Activated T-helper 17 cell treated with anti-CD3 and anti-CD28 coated beads, Interleukin-2, amount 50 U/mL, for 72 hours (primary cell): ENCODE measurements around the gene NRXN3. TPM values are rescaled to one million over a fixed set of nuclear protein-coding genes. Genes with fewer than 3 reads are reported as not detected.
"Not testable (repeated sequence)": the region's sequence is repeated elsewhere in the genome, so short reads cannot be mapped to it uniquely, and the experiment has no call there.

ENCODE experiments used
- ATAC-seq: fragments of 150-1000 bp; cut with Tn5 transposase; replicated peaks from 2 replicates; pipeline ENCODE4 v1.10.0; 2021; ENCODE audit warnings: mild to moderate bottlenecking, moderate library complexity
- H3K27ac Mint-ChIP-seq: one replicate; pipeline ENCODE4 v1.8.0; 2022; ENCODE audit warnings: mixed read lengths
- H3K27me3 Mint-ChIP-seq: one replicate; pipeline ENCODE4 v1.8.0; 2022; ENCODE audit warnings: mixed read lengths
- H3K36me3 Mint-ChIP-seq: one replicate; pipeline ENCODE4 v1.8.0; 2022; ENCODE audit warnings: low read depth, mild to moderate bottlenecking, mixed read lengths
- H3K4me1 Mint-ChIP-seq: one replicate; pipeline ENCODE4 v1.8.0; 2022; ENCODE audit warnings: mixed read lengths
- H3K4me3 Mint-ChIP-seq: one replicate; pipeline ENCODE4 v1.8.0; 2022; ENCODE audit warnings: mild to moderate bottlenecking, mixed read lengths
- H3K9me3 Mint-ChIP-seq: one replicate; pipeline ENCODE4 v1.8.0; 2022; ENCODE audit warnings: mixed read lengths
- total RNA-seq, 2 donors: library from RNA; stranded (reverse); gene quantifications; one replicate each; pipeline ENCODE4 v1.2.3, GENCODE V29; 2022

NRXN3 gene
- total RNA-seq, 2 donors from 2014 or later, result not detected

- H3K36me3 Mint-ChIP-seq, result no peaks in the 10 kb centered on the region
- H3K27me3 Mint-ChIP-seq, result peaks cover 8% of the 10 kb centered on the region
- ATAC-seq, result no peak
- no peak overlapping the region for H3K27ac Mint-ChIP-seq
- no peak overlapping the region for H3K4me3 Mint-ChIP-seq
- H3K4me1 Mint-ChIP-seq, result no peaks in the 10 kb centered on the region
- no peaks in the 10 kb centered on the region for H3K9me3 Mint-ChIP-seq
Measured at GRCh38 chr14:78978896-78979295, 808.7 kb downstream of the NRXN3 start.

GRCh38 chr14:78982551-78982950, 812.4 kb downstream of the NRXN3 start:
- Mint-ChIP-seq H3K9me3 (no peaks in the 10 kb centered on the region), H3K27ac (no peak overlapping the region), H3K36me3 (no peaks in the 10 kb centered on the region), H3K27me3 (peaks cover 7% of the 10 kb centered on the region), H3K4me1 (no peaks in the 10 kb centered on the region), H3K4me3 (no peak overlapping the region)
- no peak for ATAC-seq

- Mint-ChIP-seq H3K36me3 (no peaks in the 10 kb centered on the region), H3K4me1 (no peaks in the 10 kb centered on the region), H3K27ac (no peak overlapping the region), H3K4me3 (no peak overlapping the region), H3K27me3 (peaks cover 6% of the 10 kb centered on the region), H3K9me3 (no peaks in the 10 kb centered on the region)
- ATAC-seq, result no peak
Measured at GRCh38 chr14:78983126-78983525, 813.0 kb downstream of the NRXN3 start.

GRCh38 chr14:78985668-78986381, 815.7 kb downstream of the NRXN3 start:
- Mint-ChIP-seq H3K9me3 (no peaks in the 10 kb centered on the region), H3K36me3 (no peaks in the 10 kb centered on the region), H3K27me3 (peaks cover 6% of the 10 kb centered on the region), H3K4me1 (no peaks in the 10 kb centered on the region), H3K27ac (no peak overlapping the region), H3K4me3 (no peak overlapping the region)
- ATAC-seq, result no peak

- Mint-ChIP-seq H3K4me1 (no peaks in the 10 kb centered on the region), H3K4me3 (no peak overlapping the region), H3K27ac (no peak overlapping the region), H3K36me3 (no peaks in the 10 kb centered on the region), H3K27me3 (peaks cover 6% of the 10 kb centered on the region), H3K9me3 (no peaks in the 10 kb centered on the region)
- ATAC-seq, result no peak
Measured at GRCh38 chr14:78986989-78987388, 816.8 kb downstream of the NRXN3 start.

GRCh38 chr14:78989221-78989620, 819.0 kb downstream of the NRXN3 start:
- Mint-ChIP-seq H3K27me3 (no peaks in the 10 kb centered on the region), H3K36me3 (no peaks in the 10 kb centered on the region), H3K4me1 (no peaks in the 10 kb centered on the region), H3K9me3 (no peaks in the 10 kb centered on the region), H3K4me3 (no peak overlapping the region), H3K27ac (no peak overlapping the region)
- no peak for ATAC-seq

- Mint-ChIP-seq H3K9me3 (no peaks in the 10 kb centered on the region), H3K27ac (no peak overlapping the region), H3K4me1 (no peaks in the 10 kb centered on the region), H3K4me3 (no peak overlapping the region), H3K36me3 (no peaks in the 10 kb centered on the region), H3K27me3 (no peaks in the 10 kb centered on the region)
- ATAC-seq, result no peak
Measured at GRCh38 chr14:78992867-78993266, 822.7 kb downstream of the NRXN3 start.

- no peak overlapping the region for H3K4me3 Mint-ChIP-seq
- no peaks in the 10 kb centered on the region for H3K36me3 Mint-ChIP-seq
- ATAC-seq, result no peak
- no peaks in the 10 kb centered on the region for H3K4me1 Mint-ChIP-seq
- H3K9me3 Mint-ChIP-seq, result peaks cover 4% of the 10 kb centered on the region
- peaks cover 7% of the 10 kb centered on the region for H3K27me3 Mint-ChIP-seq
- no peak overlapping the region for H3K27ac Mint-ChIP-seq
Measured at GRCh38 chr14:78997811-78998210, 827.6 kb downstream of the NRXN3 start.

- Mint-ChIP-seq H3K27me3 (peaks cover 16% of the 10 kb centered on the region), H3K4me1 (no peaks in the 10 kb centered on the region), H3K27ac (no peak overlapping the region), H3K9me3 (no peaks in the 10 kb centered on the region), H3K4me3 (no peak overlapping the region), H3K36me3 (no peaks in the 10 kb centered on the region)
- no peak for ATAC-seq
Measured at GRCh38 chr14:79009286-79009685, 839.1 kb downstream of the NRXN3 start.

- Mint-ChIP-seq H3K9me3 (no peaks in the 10 kb centered on the region), H3K27me3 (no peaks in the 10 kb centered on the region)
Measured at GRCh38 chr14:79011091-79011919, 841.1 kb downstream of the NRXN3 start.

GRCh38 chr14:79011920-79012204, 841.7 kb downstream of the NRXN3 start:
- ATAC-seq, result no peak
- no peaks in the 10 kb centered on the region for H3K4me1 Mint-ChIP-seq
- no peaks in the 10 kb centered on the region for H3K9me3 Mint-ChIP-seq
- H3K36me3 Mint-ChIP-seq, result no peaks in the 10 kb centered on the region
- no peaks in the 10 kb centered on the region for H3K27me3 Mint-ChIP-seq
- no peak overlapping the region for H3K27ac Mint-ChIP-seq
- no peak overlapping the region for H3K4me3 Mint-ChIP-seq

More at GRCh38 chr14:79011091-79011919, 841.1 kb downstream of the NRXN3 start:
- no peaks in the 10 kb centered on the region for H3K4me1 Mint-ChIP-seq
- ATAC-seq, result no peak
- no peaks in the 10 kb centered on the region for H3K36me3 Mint-ChIP-seq
- H3K27ac Mint-ChIP-seq, result no peak overlapping the region
- no peak overlapping the region for H3K4me3 Mint-ChIP-seq

GRCh38 chr14:79016828-79017505, 846.8 kb downstream of the NRXN3 start:
- Mint-ChIP-seq H3K36me3 (no peaks in the 10 kb centered on the region), H3K9me3 (no peaks in the 10 kb centered on the region), H3K27ac (no peak overlapping the region), H3K4me1 (no peaks in the 10 kb centered on the region), H3K4me3 (no peak overlapping the region), H3K27me3 (peaks cover 6% of the 10 kb centered on the region)
- no peak for ATAC-seq

GRCh38 chr14:79017561-79017960, 847.4 kb downstream of the NRXN3 start:
- H3K4me1 Mint-ChIP-seq, result no peaks in the 10 kb centered on the region

GRCh38 chr14:79018836-79019235, 848.7 kb downstream of the NRXN3 start:
- Mint-ChIP-seq H3K27ac (no peak overlapping the region), H3K36me3 (no peaks in the 10 kb centered on the region), H3K9me3 (no peaks in the 10 kb centered on the region), H3K4me3 (no peak overlapping the region), H3K27me3 (peaks cover 6% of the 10 kb centered on the region), H3K4me1 (no peaks in the 10 kb centered on the region)
- no peak for ATAC-seq

More at GRCh38 chr14:79017561-79017960, 847.4 kb downstream of the NRXN3 start:
- Mint-ChIP-seq H3K27me3 (peaks cover 6% of the 10 kb centered on the region), H3K9me3 (no peaks in the 10 kb centered on the region), H3K36me3 (no peaks in the 10 kb centered on the region), H3K4me3 (no peak overlapping the region), H3K27ac (no peak overlapping the region)
- no peak for ATAC-seq

GRCh38 chr14:79019898-79020297, 849.7 kb downstream of the NRXN3 start:
- not testable (repeated sequence) for H3K27ac Mint-ChIP-seq, H3K4me1 Mint-ChIP-seq, ATAC-seq, H3K36me3 Mint-ChIP-seq, H3K9me3 Mint-ChIP-seq, H3K27me3 Mint-ChIP-seq, H3K4me3 Mint-ChIP-seq
